ENCODE data around the gene SGPP1. TPM values are rescaled to one million over a fixed set of nuclear protein-coding genes. Genes with fewer than 3 reads are reported as not detected.

The SGPP1 gene, protein sequence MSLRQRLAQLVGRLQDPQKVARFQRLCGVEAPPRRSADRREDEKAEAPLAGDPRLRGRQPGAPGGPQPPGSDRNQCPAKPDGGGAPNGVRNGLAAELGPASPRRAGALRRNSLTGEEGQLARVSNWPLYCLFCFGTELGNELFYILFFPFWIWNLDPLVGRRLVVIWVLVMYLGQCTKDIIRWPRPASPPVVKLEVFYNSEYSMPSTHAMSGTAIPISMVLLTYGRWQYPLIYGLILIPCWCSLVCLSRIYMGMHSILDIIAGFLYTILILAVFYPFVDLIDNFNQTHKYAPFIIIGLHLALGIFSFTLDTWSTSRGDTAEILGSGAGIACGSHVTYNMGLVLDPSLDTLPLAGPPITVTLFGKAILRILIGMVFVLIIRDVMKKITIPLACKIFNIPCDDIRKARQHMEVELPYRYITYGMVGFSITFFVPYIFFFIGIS
- polyA plus RNA-seq (2012; ENCODE audit: missing spikeins): 16.6 TPM

DNA sequence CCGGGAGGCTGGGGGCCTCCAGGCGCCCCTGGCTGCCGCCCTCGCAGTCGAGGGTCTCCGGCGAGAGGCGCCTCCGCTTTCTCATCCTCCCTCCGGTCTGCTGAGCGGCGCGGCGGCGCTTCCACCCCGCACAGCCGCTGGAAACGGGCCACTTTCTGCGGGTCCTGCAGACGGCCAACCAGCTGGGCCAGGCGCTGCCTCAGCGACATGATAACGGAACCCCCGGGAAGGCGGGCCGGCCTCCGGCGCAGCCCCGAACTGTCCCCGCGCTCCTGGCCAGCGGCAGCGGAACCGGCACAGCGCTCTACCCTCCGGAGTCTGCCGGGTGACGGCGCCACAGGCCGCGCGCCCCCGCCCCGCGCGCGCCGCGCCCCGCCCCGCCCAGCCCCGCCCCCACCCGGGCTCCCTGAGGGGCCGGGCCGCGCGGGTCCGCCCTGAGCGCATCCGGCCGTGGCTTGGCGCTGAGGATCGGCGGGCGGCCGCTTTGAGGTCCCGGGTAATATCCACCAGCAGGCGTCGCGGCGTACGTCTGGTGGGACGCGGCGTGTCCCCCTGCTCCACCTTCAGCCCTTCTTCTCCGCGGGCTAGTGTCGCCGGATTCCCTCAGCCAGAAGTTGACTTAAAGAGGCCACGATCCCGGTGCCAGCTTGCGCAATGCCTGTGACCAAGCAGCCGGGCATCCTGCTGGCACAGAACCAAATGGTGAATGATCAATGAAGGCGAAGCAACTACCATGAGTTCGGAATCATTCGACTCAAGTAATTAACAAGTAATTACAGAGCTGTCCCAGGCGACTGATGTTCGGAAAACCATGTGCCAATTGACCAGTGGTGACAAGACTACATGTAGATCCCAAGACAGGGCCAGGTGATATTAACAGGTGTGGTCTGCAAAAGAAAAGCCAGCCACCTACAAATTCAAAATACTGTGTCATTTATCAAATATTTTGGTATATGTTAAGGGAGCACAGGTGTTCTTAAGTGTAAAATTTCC lies at the start of gene SGPP1:
SGPP1 (minus strand) TSS at position 330 of the 993 bp plus-strand sequence; CDS start at position 209, 121 bp downstream.
- peak; percentile 86 for DNase-seq (ENCODE audit: insufficient read length)
- FAIRE-seq: peak; percentile 91

DNA sequence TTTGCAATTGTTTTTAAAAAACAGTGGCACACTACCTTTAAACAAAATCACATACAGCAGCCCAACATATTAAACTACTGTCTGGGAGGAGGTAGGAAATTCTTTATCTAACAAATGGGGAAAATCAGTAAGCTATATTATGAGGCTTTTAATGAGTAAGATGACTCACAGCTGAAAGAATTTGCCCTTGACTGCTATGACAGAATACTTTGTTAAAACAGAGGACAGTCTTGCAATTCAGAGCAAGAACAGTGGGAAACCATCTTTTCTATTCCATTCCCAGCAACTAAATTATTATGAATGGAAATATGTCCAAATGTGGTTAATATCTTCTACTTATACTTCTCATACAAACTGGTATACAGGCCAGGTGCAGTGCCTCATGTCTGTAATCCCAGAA lies 49.2 kb upstream of the SGPP1 start:
- DNase-seq (ENCODE audit: insufficient read length) (no peak), FAIRE-seq (no peak)
- TF ChIP-seq POLR2AphosphoS5 (IDR thresholded peaks at IDR 0.05; ENCODE audit: low read depth, low read length) (no peak), POLR2A (IDR thresholded peaks at IDR 0.05; ENCODE audit: low read depth, low read length) (no peak), TAF1 (IDR thresholded peaks at IDR 0.05; ENCODE audit: borderline replicate concordance, low read depth, low read length) (no peak)

More for the DNA sequence above, at the start of gene SGPP1:
- peak; percentile 78; the same call in 1 of the 2 replicates for TF ChIP-seq POLR2A (IDR thresholded peaks at IDR 0.05; ENCODE audit: low read depth, low read length)
- TF ChIP-seq TAF1 (IDR thresholded peaks at IDR 0.05; ENCODE audit: borderline replicate concordance, low read depth, low read length): peak; percentile 57; the same call in 1 of the 2 replicates
- TF ChIP-seq POLR2AphosphoS5 (IDR thresholded peaks at IDR 0.05; ENCODE audit: low read depth, low read length): peak; percentile 59

DNA sequence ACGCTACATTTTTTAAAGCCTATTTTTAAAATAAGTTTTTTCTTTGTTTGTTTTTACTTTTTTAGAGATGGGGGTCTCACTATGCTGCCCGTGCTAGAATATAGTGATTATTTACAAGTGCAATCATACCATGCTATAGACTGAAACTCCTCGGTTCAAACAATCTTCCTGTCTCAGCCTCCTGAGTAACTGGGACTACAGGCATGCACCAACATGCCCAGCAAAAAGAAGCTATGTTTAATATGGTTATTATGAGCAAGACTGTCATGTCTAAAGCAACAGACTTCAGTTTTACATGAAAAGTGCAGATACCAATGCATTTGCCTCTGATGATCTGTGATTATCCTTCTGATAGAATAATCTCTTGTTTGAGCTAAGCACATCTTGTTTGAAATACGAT lies 45.6 kb upstream of the SGPP1 start:
- TF ChIP-seq POLR2AphosphoS5 (IDR thresholded peaks at IDR 0.05; ENCODE audit: low read depth, low read length): no peak
- FAIRE-seq (no peak), DNase-seq (ENCODE audit: insufficient read length) (no peak)

DNA sequence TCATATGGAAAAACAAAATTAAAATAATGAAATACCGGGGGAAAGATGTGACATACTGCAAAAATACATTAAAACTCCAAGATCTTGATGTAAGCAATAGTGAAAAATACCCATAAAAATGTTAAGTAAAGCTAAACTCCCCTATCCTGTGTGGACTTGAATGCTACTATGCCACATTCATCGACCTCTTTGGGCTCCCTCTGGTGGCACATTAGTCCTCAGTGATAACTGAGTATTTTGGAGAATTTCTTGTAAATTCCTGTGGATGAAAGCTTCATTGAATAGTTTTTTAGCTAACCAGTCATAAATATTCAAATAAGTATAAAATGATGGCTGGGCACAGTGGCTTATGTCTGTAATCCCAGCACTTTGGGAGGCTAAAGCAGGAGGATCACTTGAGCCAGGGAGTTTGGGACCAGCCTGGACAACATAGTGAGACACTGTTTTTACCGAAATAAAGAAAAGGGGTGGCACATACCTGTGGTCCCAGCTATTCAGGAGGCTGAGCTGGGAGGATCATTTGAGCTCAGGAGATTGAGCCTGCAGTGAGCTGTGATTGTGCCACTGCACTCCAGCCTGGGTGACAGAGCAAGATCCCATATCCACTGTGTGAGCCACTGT lies 42.4 kb upstream of the SGPP1 start:
- no peak for DNase-seq (ENCODE audit: insufficient read length)

DNA sequence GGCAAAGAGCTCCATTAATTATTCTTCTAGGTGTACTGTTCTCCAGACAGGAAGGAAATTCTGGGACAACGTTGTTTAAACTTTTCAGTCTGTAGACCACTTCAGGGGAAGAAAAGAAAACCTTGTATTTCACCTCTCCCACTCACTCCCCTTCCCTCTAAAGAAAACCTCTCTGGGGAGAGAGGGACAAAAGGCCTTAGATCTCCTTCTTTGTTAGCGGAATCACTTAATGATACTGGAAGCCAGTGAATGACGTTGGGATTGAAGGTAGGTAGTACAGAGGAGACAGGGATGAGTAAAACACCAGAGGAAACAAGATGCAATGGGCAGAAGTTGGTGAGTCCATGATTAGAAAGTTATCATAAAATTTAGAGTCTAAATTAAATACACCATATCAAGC lies 38.7 kb upstream of the SGPP1 start:
- FAIRE-seq: no peak
- DNase-seq (ENCODE audit: insufficient read length): no peak
- TF ChIP-seq TAF1 (IDR thresholded peaks at IDR 0.05; ENCODE audit: borderline replicate concordance, low read depth, low read length) (no peak), POLR2AphosphoS5 (IDR thresholded peaks at IDR 0.05; ENCODE audit: low read depth, low read length) (no peak), POLR2A (IDR thresholded peaks at IDR 0.05; ENCODE audit: low read depth, low read length) (no peak)

More for the DNA sequence above, 42.4 kb upstream of the SGPP1 start:
- TF ChIP-seq POLR2A (IDR thresholded peaks at IDR 0.05; ENCODE audit: low read depth, low read length) (no peak), TAF1 (IDR thresholded peaks at IDR 0.05; ENCODE audit: borderline replicate concordance, low read depth, low read length) (no peak), POLR2AphosphoS5 (IDR thresholded peaks at IDR 0.05; ENCODE audit: low read depth, low read length) (no peak)
- FAIRE-seq: peak; percentile 67

DNA sequence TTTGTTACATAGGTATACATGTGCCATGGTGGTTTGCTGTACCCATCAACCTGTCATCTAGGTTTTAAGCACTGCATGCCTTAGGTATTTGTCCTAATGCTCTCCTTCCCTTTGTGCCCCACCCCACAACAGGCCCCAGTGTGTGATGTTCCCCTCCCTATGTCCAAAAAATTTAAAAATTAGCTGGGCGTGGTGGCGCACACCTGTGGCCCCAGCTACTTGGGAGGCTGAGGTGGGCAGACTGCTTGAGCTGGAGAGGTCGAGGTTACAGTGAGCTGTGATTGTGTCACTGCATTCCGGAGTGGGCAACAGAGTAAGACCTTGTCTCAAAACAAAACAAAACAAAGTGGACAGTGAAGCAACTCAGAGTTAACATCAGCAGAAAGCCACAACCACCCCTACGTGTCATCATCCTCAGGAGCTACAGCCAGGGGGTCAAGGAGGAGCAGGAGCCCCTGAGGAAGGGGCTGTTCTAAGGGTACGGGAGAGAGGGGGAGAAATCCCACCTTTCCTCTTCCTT lies 36.8 kb upstream of the SGPP1 start:
- TF ChIP-seq TAF1 (IDR thresholded peaks at IDR 0.05; ENCODE audit: borderline replicate concordance, low read depth, low read length) (no peak), POLR2A (IDR thresholded peaks at IDR 0.05; ENCODE audit: low read depth, low read length) (no peak), POLR2AphosphoS5 (IDR thresholded peaks at IDR 0.05; ENCODE audit: low read depth, low read length) (no peak)
- FAIRE-seq: no peak

DNA sequence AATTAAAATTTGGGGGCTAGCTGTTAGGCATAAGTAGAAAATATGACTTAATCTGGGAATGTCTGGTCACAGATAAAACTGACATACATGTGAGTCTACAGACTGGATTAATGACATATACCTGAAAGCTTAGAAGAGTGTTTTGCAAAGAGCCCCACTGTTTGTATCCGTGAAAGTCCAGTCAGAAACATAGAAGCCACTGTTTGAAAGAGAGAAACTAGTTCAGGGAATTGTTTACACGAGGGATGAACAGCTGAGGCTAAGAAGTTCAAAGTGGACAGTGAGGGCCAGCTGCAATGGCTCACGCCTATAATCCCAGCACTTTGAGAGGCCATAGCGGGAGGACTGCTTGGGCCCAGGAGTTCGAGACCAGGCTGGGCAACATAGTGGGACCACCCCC lies 36.2 kb upstream of the SGPP1 start:
- DNase-seq (ENCODE audit: insufficient read length): no peak
- TF ChIP-seq POLR2A (IDR thresholded peaks at IDR 0.05; ENCODE audit: low read depth, low read length): no peak
- no peak for TF ChIP-seq TAF1 (IDR thresholded peaks at IDR 0.05; ENCODE audit: borderline replicate concordance, low read depth, low read length)
- no peak for FAIRE-seq

More for the DNA sequence above, 36.8 kb upstream of the SGPP1 start:
- no peak for DNase-seq (ENCODE audit: insufficient read length)

DNA sequence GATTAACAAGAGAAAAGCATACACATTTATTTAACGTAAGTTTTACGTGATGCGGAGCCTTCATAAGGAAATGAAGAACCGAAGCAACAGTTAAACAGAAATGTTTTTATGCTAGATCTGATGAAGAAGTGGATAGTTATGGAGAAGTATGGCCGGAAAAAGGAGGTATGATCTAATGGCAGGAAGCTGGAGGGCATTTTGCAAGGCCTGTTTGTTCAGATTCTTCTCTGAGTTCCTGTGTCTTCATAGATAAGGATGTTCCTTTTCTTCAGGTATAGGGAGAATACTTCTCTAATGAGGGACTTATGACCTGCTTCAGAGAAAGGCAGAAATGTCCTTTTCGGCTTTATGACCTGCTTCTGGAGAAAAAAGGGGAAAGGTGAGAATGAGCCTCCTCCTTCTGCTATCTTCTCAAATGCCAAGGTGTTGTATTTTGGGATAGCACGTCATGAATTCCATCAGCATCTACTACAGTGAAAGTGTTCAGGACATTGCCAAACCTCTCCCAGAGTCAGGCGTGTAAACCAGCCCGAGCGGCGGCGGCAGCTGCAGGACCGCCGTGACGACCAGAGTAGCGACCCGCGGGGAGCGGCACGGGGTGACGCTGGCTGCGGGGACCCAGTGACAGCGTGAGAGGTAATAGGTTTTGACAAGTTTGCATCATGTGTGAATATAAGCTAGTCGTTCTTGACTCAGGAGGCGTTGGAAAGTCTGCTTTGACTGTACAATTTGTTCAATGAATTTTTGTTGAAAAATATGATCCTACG lies 33.7 kb upstream of the SGPP1 start:
- FAIRE-seq (peak; percentile 38), DNase-seq (ENCODE audit: insufficient read length) (no peak)
- no peak for TF ChIP-seq TAF1 (IDR thresholded peaks at IDR 0.05; ENCODE audit: borderline replicate concordance, low read depth, low read length)
- no peak for TF ChIP-seq POLR2A (IDR thresholded peaks at IDR 0.05; ENCODE audit: low read depth, low read length)
- TF ChIP-seq POLR2AphosphoS5 (IDR thresholded peaks at IDR 0.05; ENCODE audit: low read depth, low read length): no peak

DNA sequence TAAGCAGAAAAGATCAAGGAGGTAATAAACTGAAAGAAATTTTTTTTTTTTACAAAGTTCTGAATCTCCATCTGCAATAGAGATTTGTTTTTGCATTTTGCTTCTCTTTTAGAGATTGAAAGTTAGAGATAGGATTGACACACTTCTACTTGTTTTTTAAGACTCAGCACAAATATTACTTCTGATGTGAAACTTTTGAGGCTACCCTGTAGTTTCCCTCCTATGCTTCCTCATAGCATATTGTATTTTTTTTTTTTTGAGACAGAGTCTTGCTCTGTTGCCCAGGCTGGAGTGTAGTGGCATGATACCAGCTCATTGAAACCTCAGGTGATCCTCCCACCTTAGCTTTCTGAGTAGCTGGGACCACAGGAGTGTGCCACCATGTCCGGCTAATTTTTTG lies 32.1 kb upstream of the SGPP1 start:
- DNase-seq (ENCODE audit: insufficient read length) (no peak), FAIRE-seq (no peak)
- TF ChIP-seq POLR2AphosphoS5 (IDR thresholded peaks at IDR 0.05; ENCODE audit: low read depth, low read length) (no peak), TAF1 (IDR thresholded peaks at IDR 0.05; ENCODE audit: borderline replicate concordance, low read depth, low read length) (no peak), POLR2A (IDR thresholded peaks at IDR 0.05; ENCODE audit: low read depth, low read length) (no peak)

DNA sequence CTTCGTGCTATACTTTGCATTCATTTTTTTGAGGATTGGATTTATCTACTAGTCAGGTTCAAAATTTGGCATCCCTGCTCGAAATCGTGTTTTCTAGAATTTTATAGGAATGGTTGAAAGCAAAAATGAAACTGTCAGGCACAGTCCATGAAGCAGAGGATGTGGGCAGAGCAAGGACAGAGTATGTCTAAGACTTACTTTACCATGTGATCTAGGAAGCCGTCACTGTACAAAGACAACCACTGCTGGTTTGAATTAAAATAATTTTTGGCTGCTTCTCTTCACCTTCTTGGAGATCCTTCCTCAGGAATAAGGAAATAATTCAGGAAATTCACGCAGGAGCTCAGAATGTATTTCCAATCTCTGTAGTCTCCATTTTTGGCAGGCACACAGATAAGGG lies 31.6 kb upstream of the SGPP1 start:
- no peak for TF ChIP-seq TAF1 (IDR thresholded peaks at IDR 0.05; ENCODE audit: borderline replicate concordance, low read depth, low read length)
- no peak for TF ChIP-seq POLR2AphosphoS5 (IDR thresholded peaks at IDR 0.05; ENCODE audit: low read depth, low read length)
- TF ChIP-seq POLR2A (IDR thresholded peaks at IDR 0.05; ENCODE audit: low read depth, low read length): no peak
- DNase-seq (ENCODE audit: insufficient read length): no peak
- peak; percentile 79 for FAIRE-seq

Measured in GM12892 (cell line).